ENCODE data around the gene ACYP2.

- no peak for TF ChIP-seq YY1 (IDR thresholded peaks at IDR 0.05; ENCODE audit: insufficient read depth, insufficient read length)
- TF ChIP-seq SUZ12 (IDR thresholded peaks at IDR 0.05; ENCODE audit: extremely low read depth, insufficient read depth, insufficient read length), result no peak
Observed at GRCh38 chr2:54083021-54083420, 32.4 kb upstream of the ACYP2 start.

Data from NT2/D1 (cell line).